ENCODE data around the gene EDNRA.

Gene EDNRA

GRCh38 chr4:147586637-147587036 lies 105.7 kb downstream of the EDNRA start:
- Histone ChIP-seq H4K91ac (ENCODE audit: low read depth, low read length, poor library complexity) (no peak overlapping the region), H2AFZ (ENCODE audit: low read length) (no peak overlapping the region), H3K23ac (ENCODE audit: low read depth, low read length, poor library complexity) (no peak overlapping the region), H3K27ac (replicated peaks; ENCODE audit: low read length) (no peak overlapping the region), H2BK5ac (ENCODE audit: low read length) (no peak overlapping the region), H3K79me1 (ENCODE audit: low read depth, low read length) (no peaks in the 10 kb centered on the region), H2AK5ac (ENCODE audit: low read depth, low read length) (no peak overlapping the region), H3K36me3 (replicated peaks in 1 of 2; ENCODE audit: control insufficient read depth in 2 of 2, insufficient read depth in 2 of 2, low read length in 2 of 2) (no peaks in the 10 kb centered on the region), H3K4me2 (ENCODE audit: insufficient read depth, low read length, poor library complexity, severe bottlenecking) (no peak overlapping the region), H4K8ac (ENCODE audit: low read depth, low read length) (no peak overlapping the region), H3K4ac (ENCODE audit: low read length) (no peak overlapping the region), H2BK15ac (ENCODE audit: low read length) (no peak overlapping the region), H2BK120ac (ENCODE audit: low read depth, low read length) (no peak overlapping the region), H2BK12ac (ENCODE audit: low read length) (no peak overlapping the region), H3K14ac (ENCODE audit: low read length) (no peak overlapping the region), H3K4me1 (ENCODE audit: control insufficient read depth in 2 of 2, insufficient read depth in 1 of 2, low read depth in 1 of 2, low read length in 2 of 2) (peaks cover 0 to 3% of the 10 kb centered on the region in 2 donors), H3K18ac (ENCODE audit: low read length) (no peak overlapping the region), H3K9me3 (replicated peaks in 1 of 2; ENCODE audit: control insufficient read depth in 2 of 2, insufficient read depth in 1 of 2, low read depth in 1 of 2, low read length in 2 of 2) (no peaks in the 10 kb centered on the region), H3K9ac (ENCODE audit: low read depth, low read length, poor library complexity) (no peak overlapping the region), H3K27me3 (ENCODE audit: control insufficient read depth in 3 of 3, insufficient read depth in 3 of 3, low read depth in 1 of 3, low read length in 3 of 3) (no peaks in the 10 kb centered on the region), H3K4me3 (ENCODE audit: low read length in 2 of 2) (no peak overlapping the region)
- WGBS, 2 donors (ENCODE audit: extremely low coverage in 2 of 2, insufficient read length in 2 of 2, insufficient replicate concordance in 1 of 2) = 100% methylated on average over 1 of the region's 4 CpGs
- no peak for DNase-seq (ENCODE audit: low spot score)

GRCh38 chr4:147587041-147587440 lies 106.1 kb downstream of the EDNRA start:
- H4K91ac ChIP-seq (ENCODE audit: low read depth, low read length, poor library complexity) = no peak overlapping the region
- DNase-seq (ENCODE audit: low spot score) = no peak
- no peak overlapping the region for H3K9ac ChIP-seq (ENCODE audit: low read depth, low read length, poor library complexity)

DNA sequence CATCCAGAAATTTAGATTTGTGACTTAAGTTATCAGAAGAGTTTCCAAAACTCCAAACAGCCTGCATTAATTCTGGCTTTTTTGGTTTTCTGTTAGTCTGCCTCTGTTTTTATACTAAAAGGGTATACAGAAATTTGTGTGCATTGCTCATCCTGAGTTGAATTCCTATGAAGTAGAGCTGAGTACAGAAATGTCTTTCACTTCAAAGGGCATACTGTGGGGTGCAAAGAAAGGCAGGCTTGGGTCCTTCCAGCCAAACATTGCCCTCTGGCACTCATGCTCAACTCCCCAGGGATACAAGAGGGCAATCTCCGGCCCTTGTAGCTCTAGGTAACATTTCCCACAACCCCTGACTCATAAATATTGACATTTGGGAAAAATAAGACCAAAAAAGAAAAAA lies 108.7 kb downstream of the EDNRA start:
- H2AFZ ChIP-seq (ENCODE audit: low read length) = no peak overlapping the region

More at GRCh38 chr4:147587041-147587440, 106.1 kb downstream of the EDNRA start:
- Histone ChIP-seq H3K36me3 (replicated peaks in 1 of 2; ENCODE audit: control insufficient read depth in 2 of 2, insufficient read depth in 2 of 2, low read length in 2 of 2) (no peaks in the 10 kb centered on the region), H3K4ac (ENCODE audit: low read length) (no peak overlapping the region), H3K27ac (replicated peaks; ENCODE audit: low read length) (no peak overlapping the region), H3K9me3 (replicated peaks in 1 of 2; ENCODE audit: control insufficient read depth in 2 of 2, insufficient read depth in 1 of 2, low read depth in 1 of 2, low read length in 2 of 2) (no peaks in the 10 kb centered on the region), H3K14ac (ENCODE audit: low read length) (no peak overlapping the region), H3K4me2 (ENCODE audit: insufficient read depth, low read length, poor library complexity, severe bottlenecking) (no peak overlapping the region), H2BK15ac (ENCODE audit: low read length) (no peak overlapping the region), H3K18ac (ENCODE audit: low read length) (no peak overlapping the region), H2BK120ac (ENCODE audit: low read depth, low read length) (no peak overlapping the region), H4K8ac (ENCODE audit: low read depth, low read length) (no peak overlapping the region), H3K27me3 (ENCODE audit: control insufficient read depth in 3 of 3, insufficient read depth in 3 of 3, low read depth in 1 of 3, low read length in 3 of 3) (no peaks in the 10 kb centered on the region), H2AFZ (ENCODE audit: low read length) (no peak overlapping the region), H2AK5ac (ENCODE audit: low read depth, low read length) (no peak overlapping the region), H3K79me1 (ENCODE audit: low read depth, low read length) (no peaks in the 10 kb centered on the region), H3K4me3 (ENCODE audit: low read length in 2 of 2) (no peak overlapping the region), H3K23ac (ENCODE audit: low read depth, low read length, poor library complexity) (no peak overlapping the region), H2BK12ac (ENCODE audit: low read length) (no peak overlapping the region), H2BK5ac (ENCODE audit: low read length) (no peak overlapping the region), H3K4me1 (ENCODE audit: control insufficient read depth in 2 of 2, insufficient read depth in 1 of 2, low read depth in 1 of 2, low read length in 2 of 2) (peaks cover 0 to 3% of the 10 kb centered on the region in 2 donors)
- WGBS, 2 donors (ENCODE audit: extremely low coverage in 2 of 2, insufficient read length in 2 of 2, insufficient replicate concordance in 1 of 2) = no CpG with 5 or more reads among the region's 3 CpGs

DNA sequence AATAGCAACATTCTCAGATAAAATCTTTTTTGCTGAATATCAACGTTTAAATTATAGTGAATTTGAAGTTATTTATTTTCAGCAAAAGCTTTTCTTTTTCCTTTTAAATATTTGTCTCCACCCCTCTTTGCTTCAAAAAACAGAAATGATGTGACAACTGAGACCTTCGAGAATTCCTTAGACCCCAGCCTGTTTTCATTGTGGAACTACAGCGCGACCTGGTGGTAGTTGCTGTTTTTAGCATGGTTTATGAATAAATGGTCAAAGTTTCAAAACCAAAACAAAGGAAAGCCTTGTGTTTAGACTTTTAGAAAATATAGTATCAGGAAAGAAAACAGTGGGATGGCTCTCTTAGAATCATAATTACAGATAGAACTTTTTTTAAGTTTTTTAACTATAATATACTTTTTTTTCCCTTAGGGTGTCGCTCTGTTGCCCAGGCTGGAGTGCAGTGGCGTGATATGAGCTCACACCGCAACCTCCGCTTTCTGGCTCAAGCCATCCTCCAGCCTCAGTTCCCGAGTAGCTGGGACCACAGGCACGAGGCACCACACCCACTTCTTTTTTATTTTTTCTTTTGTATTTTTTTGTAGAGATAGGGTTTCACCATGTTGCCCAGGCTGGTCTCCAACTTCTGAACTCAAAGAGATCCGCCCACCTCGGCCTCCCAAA lies 109.5 kb downstream of the EDNRA start:
- WGBS, 2 donors (ENCODE audit: extremely low coverage in 2 of 2, insufficient read length in 2 of 2, insufficient replicate concordance in 1 of 2) = no CpG with 5 or more reads among the region's 12 CpGs
- H3K4me2 ChIP-seq (ENCODE audit: insufficient read depth, low read length, poor library complexity, severe bottlenecking) = no peak overlapping the region
- H4K91ac ChIP-seq (ENCODE audit: low read depth, low read length, poor library complexity) = no peak overlapping the region
- H3K27me3 ChIP-seq (ENCODE audit: control insufficient read depth in 3 of 3, insufficient read depth in 3 of 3, low read depth in 1 of 3, low read length in 3 of 3) = no peaks in the 10 kb centered on the region
- no peak overlapping the region for H2AK5ac ChIP-seq (ENCODE audit: low read depth, low read length)
- no peaks in the 10 kb centered on the region for H3K9me3 ChIP-seq (replicated peaks in 1 of 2; ENCODE audit: control insufficient read depth in 2 of 2, insufficient read depth in 1 of 2, low read depth in 1 of 2, low read length in 2 of 2)
- no peak overlapping the region for H3K4ac ChIP-seq (ENCODE audit: low read length)
- H3K18ac ChIP-seq (ENCODE audit: low read length) = no peak overlapping the region
- H2AFZ ChIP-seq (ENCODE audit: low read length) = peak overlapping the region; percentile 26
- DNase-seq (ENCODE audit: low spot score) = peak; percentile 71
- H3K4me1 ChIP-seq (ENCODE audit: control insufficient read depth in 2 of 2, insufficient read depth in 1 of 2, low read depth in 1 of 2, low read length in 2 of 2) = peaks cover 0 to 3% of the 10 kb centered on the region in 2 donors
- no peak overlapping the region for H3K27ac ChIP-seq (replicated peaks; ENCODE audit: low read length)
- H3K79me1 ChIP-seq (ENCODE audit: low read depth, low read length) = no peaks in the 10 kb centered on the region
- no peak overlapping the region for H3K23ac ChIP-seq (ENCODE audit: low read depth, low read length, poor library complexity)
- no peaks in the 10 kb centered on the region for H3K36me3 ChIP-seq (replicated peaks in 1 of 2; ENCODE audit: control insufficient read depth in 2 of 2, insufficient read depth in 2 of 2, low read length in 2 of 2)
- H3K14ac ChIP-seq (ENCODE audit: low read length) = no peak overlapping the region
- no peak overlapping the region for H2BK120ac ChIP-seq (ENCODE audit: low read depth, low read length)
- H2BK12ac ChIP-seq (ENCODE audit: low read length) = peak overlapping the region; percentile 58
- no peak overlapping the region for H4K8ac ChIP-seq (ENCODE audit: low read depth, low read length)
- no peak overlapping the region for H3K9ac ChIP-seq (ENCODE audit: low read depth, low read length, poor library complexity)
- H2BK5ac ChIP-seq (ENCODE audit: low read length) = no peak overlapping the region
- no peak overlapping the region for H2BK15ac ChIP-seq (ENCODE audit: low read length)
- no peak overlapping the region for H3K4me3 ChIP-seq (ENCODE audit: low read length in 2 of 2)

More for the DNA sequence above, 108.7 kb downstream of the EDNRA start:
- Histone ChIP-seq H2BK5ac (ENCODE audit: low read length) (no peak overlapping the region), H2BK12ac (ENCODE audit: low read length) (no peak overlapping the region), H3K36me3 (replicated peaks in 1 of 2; ENCODE audit: control insufficient read depth in 2 of 2, insufficient read depth in 2 of 2, low read length in 2 of 2) (no peaks in the 10 kb centered on the region), H3K4me2 (ENCODE audit: insufficient read depth, low read length, poor library complexity, severe bottlenecking) (no peak overlapping the region), H2AK5ac (ENCODE audit: low read depth, low read length) (no peak overlapping the region), H4K91ac (ENCODE audit: low read depth, low read length, poor library complexity) (no peak overlapping the region), H3K79me1 (ENCODE audit: low read depth, low read length) (no peaks in the 10 kb centered on the region), H2BK120ac (ENCODE audit: low read depth, low read length) (no peak overlapping the region), H3K4ac (ENCODE audit: low read length) (no peak overlapping the region), H3K4me3 (ENCODE audit: low read length in 2 of 2) (no peak overlapping the region), H3K9ac (ENCODE audit: low read depth, low read length, poor library complexity) (no peak overlapping the region), H4K8ac (ENCODE audit: low read depth, low read length) (no peak overlapping the region), H3K23ac (ENCODE audit: low read depth, low read length, poor library complexity) (no peak overlapping the region), H3K4me1 (ENCODE audit: control insufficient read depth in 2 of 2, insufficient read depth in 1 of 2, low read depth in 1 of 2, low read length in 2 of 2) (peaks cover 0 to 3% of the 10 kb centered on the region in 2 donors), H2BK15ac (ENCODE audit: low read length) (no peak overlapping the region), H3K27me3 (ENCODE audit: control insufficient read depth in 3 of 3, insufficient read depth in 3 of 3, low read depth in 1 of 3, low read length in 3 of 3) (no peaks in the 10 kb centered on the region), H3K27ac (replicated peaks; ENCODE audit: low read length) (no peak overlapping the region), H3K14ac (ENCODE audit: low read length) (no peak overlapping the region), H3K9me3 (replicated peaks in 1 of 2; ENCODE audit: control insufficient read depth in 2 of 2, insufficient read depth in 1 of 2, low read depth in 1 of 2, low read length in 2 of 2) (no peaks in the 10 kb centered on the region), H3K18ac (ENCODE audit: low read length) (no peak overlapping the region)
- WGBS, 2 donors (ENCODE audit: extremely low coverage in 2 of 2, insufficient read length in 2 of 2, insufficient replicate concordance in 1 of 2) = no CpG with 5 or more reads among the region's 1 CpG
- no peak for DNase-seq (ENCODE audit: low spot score)
